MV-4-11 (cell line): ENCODE measurements around the gene USP35.

Experiments used
- DNase-seq: peaks from one replicate; lab custom pipeline; 2025; lab: John Stamatoyannopoulos, UW

Gene USP35

DNA sequence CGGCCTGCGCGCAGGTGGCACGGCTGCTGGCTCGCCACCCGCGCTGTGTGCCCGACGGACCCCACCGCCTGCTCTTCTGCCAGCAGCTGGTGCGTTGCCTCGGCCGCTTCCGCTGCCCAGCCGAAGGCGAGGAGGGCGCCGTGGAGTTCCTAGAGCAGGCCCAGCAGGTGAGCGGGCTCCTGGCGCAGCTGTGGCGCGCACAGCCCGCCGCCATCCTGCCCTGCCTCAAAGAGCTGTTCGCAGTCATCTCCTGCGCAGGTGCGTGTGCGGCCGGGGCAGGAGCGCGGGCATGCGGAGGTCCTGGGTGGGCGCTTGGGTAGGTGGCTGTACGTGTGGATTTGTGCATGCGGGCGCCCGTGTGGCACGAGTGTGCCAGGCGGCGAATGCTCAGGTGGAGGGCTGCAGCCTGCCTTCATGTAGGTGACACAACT, 8.0 kb downstream of the USP35 start:
- no peak for DNase-seq

DNA sequence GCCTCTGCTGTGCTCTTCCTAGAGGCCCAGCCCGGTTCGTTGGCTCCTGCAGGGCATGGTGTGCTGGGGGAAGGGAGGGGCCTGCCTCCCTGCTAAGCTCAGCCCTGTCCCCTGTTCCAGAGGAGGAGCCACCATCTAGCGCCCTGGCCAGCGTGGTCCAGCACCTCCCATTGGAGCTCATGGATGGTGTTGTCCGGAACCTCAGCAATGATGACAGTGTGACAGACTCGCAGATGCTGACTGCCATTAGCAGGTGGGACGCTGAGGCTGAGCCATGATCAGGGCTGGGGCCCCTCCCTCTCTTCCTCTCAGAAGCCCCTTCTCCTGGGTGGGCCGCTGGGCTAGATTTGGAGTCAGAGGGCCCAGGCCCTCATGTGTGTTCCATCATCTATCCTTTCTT, 9.1 kb downstream of the USP35 start:
- DNase-seq: no peak

DNA sequence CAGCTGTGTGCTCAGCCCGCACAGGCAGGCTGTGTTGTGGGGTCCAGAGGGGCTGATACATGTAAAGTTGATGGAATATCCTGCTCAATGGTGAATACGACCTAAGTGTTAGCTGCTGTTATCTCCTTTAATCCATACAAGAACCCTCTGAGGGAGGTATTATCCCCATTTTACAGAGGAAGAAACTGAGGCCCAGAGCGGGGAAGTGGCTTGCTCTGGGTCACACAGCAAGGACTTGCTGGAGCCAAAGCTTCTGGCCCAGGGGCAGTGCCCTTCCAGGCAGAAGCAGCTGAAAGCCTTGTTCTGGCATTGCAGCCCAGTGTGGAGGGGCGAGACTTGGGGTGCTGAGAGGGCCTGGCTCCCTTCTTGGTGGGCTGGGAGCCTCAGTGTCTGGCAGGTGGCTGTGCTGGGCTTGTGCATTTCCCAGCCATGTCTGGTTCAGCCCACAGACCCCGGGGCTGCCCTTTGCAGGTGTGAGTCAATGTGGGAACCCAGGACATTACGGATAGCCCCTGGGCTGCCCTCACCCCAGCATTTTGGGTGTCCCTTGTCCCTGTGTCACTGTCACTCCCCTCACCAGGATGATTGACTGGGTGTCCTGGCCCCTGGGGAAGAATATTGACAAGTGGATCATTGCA, 10.4 kb downstream of the USP35 start:
- DNase-seq: no peak

DNA sequence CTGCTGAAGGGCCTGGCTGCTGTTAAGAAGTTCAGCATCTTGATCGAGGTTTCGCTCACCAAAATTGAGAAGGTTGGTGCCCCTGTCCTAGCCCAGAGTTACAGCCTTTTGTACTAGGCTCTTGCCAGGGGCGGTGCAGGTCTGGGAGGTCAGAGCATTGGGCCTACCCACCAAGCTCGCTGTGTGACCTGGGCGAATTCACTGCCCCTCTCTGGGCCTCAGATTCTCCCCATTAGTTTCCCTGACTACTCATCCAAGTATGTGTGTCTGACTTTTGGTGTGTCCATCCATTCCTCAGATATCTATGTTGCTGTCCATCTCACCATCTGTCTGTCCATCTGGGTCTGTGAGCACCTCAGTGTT, 10.9 kb downstream of the USP35 start:
- DNase-seq: no peak

DNA sequence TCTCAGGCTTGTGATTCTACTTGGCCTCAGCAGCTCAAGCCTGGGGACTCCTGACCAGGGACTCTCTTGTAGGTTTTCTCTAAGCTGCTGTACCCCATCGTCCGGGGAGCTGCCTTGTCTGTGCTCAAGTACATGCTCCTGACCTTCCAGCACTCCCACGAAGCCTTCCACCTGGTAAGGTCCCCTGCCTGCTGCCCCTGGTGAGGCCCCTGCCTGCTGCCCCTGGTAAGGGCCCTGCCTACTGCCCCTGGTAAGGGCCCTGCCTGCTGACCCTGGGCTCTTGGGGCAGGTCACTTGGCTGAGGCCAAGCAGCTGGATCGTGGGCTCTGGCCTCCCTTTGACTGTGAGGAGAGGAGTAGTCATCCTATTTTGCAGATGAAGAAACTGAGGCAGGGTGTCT, 11.3 kb downstream of the USP35 start:
- DNase-seq: no peak

DNA sequence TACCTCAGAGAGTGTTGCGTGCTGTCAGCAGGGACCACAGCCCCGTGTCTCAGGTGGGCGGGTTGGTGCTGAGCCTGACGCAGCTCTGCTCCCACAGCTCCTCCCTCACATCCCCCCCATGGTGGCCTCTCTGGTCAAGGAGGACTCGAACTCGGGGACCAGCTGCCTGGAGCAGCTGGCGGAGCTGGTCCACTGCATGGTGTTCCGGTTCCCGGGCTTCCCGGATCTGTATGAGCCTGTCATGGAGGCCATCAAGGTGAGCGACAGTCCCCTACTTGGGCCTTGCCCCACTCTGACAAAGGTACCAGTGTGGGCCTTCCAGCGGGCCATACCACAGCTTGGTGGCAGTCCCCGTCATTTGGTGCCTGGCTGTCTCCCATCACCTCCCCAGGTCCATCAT, 11.8 kb downstream of the USP35 start:
- no peak for DNase-seq

DNA sequence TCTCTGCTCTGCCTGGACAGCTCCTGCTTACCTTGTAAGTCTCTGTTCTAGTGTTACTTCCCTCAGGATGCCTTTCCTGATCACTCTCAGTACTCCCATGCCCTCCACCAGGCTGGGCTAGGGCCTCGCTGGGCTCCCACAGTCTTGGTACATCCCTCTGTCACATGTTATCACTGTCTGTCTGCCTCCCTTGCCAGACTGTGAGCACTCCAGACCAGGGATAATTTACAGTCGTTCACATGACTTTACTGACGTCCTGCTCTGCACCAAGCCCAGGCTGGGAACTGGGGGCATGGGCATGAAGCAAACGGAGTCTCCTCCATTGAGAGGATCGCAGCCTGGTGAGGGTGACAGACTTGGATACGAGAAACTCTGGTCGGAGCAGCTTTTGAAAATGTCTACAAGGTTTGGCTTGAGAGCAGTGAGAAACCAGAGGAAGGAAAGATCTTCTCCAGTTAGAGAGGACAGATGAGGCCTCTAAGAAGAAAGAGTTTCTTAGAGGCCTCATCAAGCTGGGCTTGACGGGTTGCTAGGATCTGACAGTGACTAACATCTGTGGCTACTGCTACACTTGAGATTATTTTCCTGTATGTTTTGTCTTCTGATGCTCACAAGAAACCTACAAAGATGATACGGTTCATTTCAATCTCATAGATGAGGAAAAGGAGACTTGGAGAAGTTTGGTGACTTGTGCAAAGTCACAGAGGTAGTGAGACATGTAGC, 12.5 kb downstream of the USP35 start:
- DNase-seq: no peak

DNA sequence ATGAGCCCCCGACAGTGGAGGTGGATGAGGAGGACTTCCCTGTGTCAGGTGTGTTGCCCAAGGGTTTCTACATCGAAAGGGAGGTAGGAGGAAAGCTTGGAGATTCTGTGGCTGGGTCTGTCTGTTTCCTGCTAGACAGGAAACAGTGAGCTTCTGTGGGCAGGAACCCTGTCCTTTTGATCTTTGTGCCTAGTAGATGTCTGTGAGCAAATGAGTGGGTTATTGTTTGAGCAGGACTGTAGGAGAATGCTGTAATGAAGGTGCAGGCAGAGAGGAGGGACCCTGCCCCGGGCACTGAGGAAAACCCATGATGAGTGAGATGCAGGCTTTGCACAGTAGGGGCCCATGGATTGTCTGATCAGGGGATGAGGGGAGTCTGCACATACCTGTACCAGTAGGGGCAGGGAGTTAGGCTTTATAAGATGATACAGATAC, 14.0 kb downstream of the USP35 start:
- no peak for DNase-seq

DNA sequence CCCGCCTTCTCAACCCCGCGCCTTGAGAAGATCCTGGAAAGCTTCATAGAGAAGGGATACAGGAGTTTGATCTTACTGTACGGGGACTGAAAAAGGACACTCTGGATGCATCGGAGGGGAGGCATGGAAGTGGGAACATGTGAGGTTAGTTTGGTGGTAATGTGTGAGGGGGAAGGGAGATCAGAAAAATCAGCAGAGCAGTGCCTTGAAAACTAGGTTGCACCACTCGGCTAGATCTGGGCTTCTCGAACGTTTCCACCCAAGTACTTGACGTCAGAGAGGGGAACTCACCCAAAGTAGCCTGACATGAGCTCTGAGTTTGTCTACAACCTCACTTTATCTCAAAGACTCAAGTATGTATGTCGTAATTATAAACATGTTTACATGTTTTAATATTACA, 14.5 kb downstream of the USP35 start:
- DNase-seq: no peak

DNA sequence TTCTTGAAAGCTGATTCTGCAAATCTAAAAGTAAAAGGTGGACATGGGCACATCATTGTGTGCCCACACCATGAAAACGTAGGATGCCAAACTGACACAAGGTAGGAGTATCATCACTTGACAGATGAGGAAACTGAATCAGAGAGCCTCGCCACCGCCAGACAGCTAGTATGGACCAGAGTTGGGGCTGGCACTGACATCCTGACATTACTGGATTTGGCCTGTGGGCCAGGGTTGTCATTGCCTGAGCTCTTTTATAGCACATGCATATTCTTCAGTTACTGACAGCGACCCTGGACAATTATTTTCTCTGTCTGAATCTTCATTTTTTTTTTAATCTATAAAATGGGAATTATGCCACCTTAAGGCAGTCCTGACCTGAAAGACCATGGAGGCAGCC, 16.5 kb downstream of the USP35 start:
- no peak for DNase-seq

DNA sequence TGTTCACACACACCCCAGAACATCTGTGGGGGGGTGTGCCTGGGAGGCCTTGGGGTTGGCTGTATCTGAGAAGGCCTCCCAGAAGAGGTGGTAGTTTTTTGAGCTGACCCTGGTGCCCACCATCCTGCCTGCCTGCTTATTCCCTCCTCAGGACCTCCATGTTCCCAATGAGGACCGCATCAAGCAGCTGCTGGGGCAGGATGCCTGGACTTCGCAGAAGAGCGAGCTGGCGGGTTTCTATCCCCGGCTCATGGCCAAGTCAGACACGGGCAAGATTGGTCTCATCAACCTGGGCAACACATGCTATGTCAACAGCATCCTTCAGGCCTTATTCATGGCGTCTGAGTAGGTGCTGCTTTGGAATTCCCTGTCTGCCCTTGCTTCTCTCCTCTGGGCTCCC, 17.0 kb downstream of the USP35 start:
- DNase-seq: no peak

DNA sequence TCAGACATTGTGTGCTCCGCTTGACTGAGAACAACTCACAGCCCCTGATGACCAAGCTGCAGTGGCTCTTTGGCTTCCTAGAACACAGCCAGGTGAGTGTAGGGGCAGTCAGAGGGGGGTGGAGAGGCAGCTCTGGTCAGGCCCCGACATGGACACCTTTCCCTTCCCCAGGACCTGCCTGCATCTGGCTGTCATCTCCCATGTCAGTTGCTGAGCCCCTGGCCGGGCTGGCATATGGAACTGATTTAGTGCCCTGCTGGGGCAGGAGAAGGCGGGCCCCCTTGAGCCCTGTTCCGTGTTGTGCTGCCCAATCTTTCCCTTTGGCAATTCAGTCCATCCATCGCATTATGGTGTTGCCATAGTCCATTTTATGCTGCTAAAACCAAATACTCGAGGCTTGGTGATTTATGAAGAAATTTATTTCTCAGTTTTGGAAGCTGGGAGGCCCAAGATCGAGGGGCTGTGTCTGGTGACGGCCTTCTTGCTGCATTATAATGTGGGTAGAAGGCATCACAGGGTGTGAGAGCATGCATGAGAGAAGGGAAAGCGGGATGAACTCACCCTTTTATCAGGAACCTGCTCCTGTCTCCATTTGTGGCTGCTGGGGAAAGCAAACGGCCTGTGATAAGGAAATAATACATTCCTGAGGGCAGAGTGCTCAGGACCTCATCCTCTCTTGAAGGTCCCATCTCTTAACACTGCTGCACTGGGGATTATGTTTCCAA, 19.0 kb downstream of the USP35 start:
- no peak for DNase-seq

DNA sequence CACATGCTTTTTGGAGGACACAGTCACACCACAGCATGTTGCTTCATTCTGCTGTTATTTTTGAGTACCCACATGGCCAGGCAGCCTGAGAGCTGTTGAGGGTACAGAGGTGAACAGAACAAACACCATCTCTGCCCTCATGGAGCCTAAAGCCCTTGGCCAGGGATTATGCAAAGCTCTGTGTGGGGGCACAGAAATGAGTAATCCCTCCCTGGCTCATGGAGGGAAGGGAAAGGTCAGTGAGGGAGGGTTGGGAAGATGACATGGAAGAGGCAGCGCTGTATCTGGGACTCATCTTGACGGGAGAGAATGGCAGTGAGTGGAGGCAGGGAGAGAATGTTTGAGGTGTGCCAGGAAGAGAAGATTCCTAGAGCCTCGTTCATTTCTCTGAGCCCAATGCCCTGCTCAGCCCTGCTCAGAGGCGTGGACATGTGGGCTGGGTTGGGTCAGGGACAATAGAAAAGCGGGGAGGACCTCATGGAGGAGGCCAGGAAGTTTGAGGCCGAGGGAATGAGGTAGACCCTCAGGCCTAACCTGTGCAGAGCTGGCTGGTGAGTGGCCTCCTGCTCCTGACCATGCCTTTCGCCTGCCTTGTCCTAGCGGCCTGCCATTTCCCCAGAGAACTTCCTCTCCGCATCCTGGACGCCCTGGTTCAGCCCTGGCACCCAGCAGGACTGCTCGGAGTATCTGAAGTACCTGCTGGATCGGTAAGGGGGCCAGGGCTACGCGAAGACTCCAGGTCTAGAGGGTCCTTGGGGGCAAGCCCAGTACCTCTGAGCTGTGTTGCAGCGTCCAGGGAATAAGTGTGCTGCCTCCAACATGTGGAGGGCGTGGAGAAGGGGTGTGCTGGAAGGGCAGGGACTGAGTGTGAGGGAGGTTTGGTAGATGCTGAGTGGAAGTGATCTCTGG, 19.8 kb downstream of the USP35 start:
- DNase-seq: peak; percentile 27

DNA sequence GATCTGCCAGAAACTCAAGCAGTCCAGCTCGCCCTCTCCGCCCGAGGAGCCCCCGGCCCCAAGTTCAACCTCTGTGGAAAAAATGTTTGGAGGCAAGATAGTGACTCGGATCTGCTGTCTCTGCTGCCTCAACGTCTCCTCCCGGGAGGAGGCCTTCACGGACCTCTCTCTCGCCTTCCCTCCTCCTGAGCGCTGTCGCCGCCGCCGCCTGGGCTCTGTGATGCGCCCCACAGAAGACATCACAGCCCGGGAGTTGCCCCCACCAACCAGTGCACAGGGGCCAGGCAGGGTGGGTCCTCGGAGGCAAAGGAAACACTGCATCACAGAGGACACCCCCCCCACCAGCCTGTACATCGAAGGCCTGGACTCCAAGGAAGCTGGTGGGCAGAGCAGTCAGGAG, 20.8 kb downstream of the USP35 start:
- no peak for DNase-seq

DNA sequence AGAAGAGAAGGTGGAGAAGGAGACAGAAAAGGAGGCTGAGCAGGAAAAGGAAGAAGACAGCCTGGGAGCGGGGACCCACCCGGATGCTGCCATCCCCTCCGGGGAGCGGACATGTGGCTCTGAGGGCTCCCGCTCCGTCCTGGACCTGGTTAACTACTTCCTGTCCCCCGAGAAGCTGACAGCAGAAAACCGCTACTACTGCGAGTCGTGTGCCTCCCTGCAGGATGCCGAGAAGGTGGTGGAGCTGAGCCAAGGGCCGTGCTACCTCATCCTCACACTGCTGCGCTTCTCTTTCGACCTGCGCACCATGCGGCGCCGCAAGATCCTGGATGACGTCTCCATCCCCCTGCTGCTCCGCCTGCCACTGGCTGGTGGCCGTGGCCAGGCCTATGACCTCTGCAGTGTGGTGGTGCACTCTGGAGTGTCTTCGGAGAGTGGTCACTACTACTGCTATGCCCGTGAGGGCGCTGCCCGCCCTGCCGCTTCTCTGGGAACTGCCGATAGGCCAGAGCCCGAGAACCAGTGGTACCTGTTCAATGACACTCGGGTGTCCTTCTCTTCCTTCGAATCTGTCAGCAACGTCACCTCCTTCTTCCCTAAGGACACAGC, 21.4 kb downstream of the USP35 start:
- DNase-seq: no peak

DNA sequence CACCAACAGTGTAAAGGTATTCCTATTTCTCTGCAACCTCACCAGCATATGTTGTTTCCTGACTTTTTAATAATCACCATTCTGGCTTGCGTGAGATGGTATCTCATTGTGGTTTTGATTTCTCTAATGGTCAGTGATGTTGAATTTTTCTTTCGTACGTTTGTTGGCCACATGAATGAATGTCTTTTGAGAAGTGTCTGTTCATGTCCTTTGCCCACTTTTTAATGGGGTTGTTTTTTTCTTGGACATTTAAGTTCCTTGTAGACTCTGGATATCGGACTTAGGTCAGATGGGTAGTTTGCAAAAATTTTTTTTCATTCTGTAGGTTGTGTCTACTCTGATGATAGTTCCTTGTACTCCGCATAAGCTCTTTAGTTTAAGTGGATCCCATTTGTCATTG, 22.8 kb downstream of the USP35 start:
- no peak for DNase-seq

DNA sequence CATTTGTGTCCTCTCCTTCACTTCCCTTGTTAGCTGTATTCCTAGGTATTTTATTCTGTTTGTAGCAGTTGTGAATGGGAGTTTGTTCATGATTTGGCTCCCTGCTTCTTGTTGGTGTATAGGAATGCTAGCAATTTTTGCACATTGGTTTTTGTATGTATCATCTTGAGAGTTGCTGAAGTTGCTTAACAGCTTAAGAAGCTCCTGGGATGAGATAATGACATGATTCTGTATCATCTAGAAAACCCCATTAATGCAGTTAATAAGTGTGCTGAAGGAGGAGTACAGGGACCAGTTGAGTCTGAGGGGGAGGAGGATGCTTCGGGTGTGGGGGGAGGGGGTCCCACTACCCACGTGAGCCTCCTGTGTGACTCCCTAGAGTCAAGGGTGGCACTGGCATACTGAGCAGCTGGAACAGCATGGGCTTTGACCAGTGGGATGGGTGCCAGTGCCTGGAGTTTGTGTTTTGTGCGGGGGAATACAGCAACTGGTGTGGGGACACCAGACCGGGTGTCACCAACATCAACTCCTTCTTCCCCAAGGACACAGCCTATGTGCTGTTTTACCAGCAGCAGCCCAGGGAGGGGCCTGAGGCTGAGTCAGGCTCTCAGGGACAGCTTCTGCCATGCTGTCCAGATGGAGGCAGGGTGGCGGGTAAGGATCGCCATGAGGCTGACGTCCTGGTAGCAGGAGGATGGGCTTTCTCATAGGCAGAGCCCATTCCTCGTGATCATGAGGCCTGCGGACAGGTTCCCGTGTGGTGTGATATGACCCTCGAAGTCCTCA, 24.1 kb downstream of the USP35 start:
- no peak for DNase-seq

DNA sequence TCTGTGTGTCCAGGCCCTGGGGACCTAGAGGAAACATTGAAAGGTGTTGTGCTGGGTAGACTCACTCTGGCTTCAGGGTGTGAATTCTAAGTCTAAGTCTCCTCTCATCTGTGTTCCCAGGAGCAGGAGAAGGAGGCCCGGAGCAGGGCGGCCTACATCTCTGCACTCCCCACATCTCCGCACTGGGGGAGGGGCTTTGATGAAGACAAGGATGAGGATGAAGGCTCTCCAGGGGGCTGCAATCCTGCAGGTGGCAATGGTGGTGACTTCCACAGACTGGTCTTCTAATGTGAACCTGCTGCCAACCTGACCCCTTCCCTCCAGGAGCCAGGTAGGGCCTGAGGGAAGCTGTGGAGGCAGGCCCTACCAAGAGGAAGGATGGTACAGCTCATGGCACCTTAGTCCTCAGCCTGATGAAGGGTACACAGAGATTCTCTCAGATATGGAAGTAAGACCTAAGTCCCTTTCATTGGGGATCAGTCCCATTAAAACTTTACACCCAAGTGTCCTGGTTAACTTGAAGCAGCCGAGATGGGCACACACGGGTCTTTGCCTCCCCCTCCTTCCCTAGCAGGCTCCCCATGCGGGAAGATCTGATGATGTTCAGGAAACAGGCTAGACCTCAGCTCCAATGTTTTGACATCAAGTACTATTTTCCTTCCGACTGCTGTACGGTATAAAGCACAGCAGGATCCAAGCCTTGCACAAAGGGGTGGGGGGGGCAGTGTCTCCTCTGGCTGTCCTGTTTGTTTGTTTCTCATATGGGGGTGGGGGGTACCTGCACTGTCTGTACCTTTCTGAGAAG, 25.0 kb downstream of the USP35 start:
- no peak for DNase-seq

DNA sequence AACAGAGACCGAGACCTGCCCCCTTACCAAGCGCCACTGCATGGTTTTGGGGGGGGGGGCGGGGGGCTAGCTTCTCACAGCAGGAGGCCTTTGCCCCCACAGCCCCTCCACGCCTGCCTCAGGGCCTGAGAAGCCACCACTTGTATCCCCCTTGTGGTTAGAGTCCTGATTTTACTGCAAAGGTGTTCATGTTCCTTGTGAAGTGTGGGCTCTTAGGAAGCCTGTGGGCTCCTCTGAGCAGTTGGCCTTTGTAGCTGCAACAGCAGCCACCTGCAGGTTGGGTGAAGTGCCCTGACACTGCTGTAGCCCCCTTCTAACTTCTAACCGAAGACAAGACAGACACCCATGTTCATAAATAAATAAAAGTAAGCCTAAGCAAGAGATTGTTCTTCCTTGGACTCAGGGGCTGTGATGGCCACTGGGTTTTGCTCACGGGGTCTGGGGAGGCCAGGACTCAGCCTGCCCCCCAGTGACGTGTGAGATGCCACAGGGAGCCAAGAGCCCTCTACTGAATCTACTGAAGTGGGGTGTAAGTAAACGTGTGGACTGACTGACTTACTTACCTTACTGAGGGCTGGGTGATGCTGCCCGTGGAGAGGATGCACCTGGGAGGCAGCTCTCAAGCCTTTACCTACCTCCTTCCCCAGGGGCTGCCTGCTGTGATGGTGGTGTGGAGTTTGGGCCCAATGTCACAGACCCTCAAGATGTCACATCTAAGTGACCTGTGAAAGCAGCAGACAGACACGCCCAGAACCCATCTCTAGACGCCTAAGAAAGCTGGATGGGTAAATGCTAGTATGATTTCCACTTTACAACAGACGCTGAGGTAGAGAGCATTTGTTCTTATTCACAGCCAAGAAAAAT, 25.8 kb downstream of the USP35 start:
- no peak for DNase-seq
